ENCODE data around the gene VAT1.

- TF ChIP-seq, protein P1, sequence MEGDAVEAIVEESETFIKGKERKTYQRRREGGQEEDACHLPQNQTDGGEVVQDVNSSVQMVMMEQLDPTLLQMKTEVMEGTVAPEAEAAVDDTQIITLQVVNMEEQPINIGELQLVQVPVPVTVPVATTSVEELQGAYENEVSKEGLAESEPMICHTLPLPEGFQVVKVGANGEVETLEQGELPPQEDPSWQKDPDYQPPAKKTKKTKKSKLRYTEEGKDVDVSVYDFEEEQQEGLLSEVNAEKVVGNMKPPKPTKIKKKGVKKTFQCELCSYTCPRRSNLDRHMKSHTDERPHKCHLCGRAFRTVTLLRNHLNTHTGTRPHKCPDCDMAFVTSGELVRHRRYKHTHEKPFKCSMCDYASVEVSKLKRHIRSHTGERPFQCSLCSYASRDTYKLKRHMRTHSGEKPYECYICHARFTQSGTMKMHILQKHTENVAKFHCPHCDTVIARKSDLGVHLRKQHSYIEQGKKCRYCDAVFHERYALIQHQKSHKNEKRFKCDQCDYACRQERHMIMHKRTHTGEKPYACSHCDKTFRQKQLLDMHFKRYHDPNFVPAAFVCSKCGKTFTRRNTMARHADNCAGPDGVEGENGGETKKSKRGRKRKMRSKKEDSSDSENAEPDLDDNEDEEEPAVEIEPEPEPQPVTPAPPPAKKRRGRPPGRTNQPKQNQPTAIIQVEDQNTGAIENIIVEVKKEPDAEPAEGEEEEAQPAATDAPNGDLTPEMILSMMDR (IDR thresholded peaks at IDR 0.05; ENCODE audit: poor library complexity, severe bottlenecking) = no peak
- TF ChIP-seq EP300 (conservative IDR thresholded peaks at IDR 0.05; ENCODE audit: poor library complexity, severe bottlenecking) (no peak), SMC3 (conservative IDR thresholded peaks at IDR 0.05; ENCODE audit: poor library complexity) (no peak), EZH2 (IDR thresholded peaks at IDR 0.05; ENCODE audit: borderline replicate concordance, insufficient read depth, low read length, poor library complexity, severe bottlenecking) (no peak), MXI1 (conservative IDR thresholded peaks at IDR 0.05; ENCODE audit: poor library complexity, severe bottlenecking) (no peak)
Measured at GRCh38 chr17:43011728-43012472, 10.3 kb downstream of the VAT1 start.

Measured in neural cell (in vitro differentiated cells).